HCT116 (cell line): ENCODE data around the gene GPR150.

ENCODE experiments used
- POLR2A ChIP-seq: IDR thresholded peaks from 2 replicates; pipeline ENCODE4 v1.7.0; 2011; ENCODE audit warnings: borderline replicate concordance; ENCODE audit not compliant: insufficient read depth, insufficient read length; ENCODE audit errors: extremely low read depth
- POLR2AphosphoS5 ChIP-seq: IDR thresholded peaks from 2 replicates; pipeline ENCODE4 v1.6.1; 2011; ENCODE audit warnings: mild to moderate bottlenecking, low read depth, low read length, moderate library complexity
- SIN3A ChIP-seq: IDR thresholded peaks from 2 replicates; pipeline ENCODE4 v1.6.1; 2012; ENCODE audit warnings: low read depth
- YY1 ChIP-seq: IDR thresholded peaks from 2 replicates; pipeline ENCODE4 v1.6.1; 2011; ENCODE audit warnings: low read length, low read depth, moderate library complexity, mild to moderate bottlenecking; ENCODE audit not compliant: insufficient replicate concordance; ENCODE audit errors: extremely low read depth
- ZNF274 ChIP-seq: fragments of 200-500 bp; sonication (Bioruptor generic); IDR thresholded peaks from 2 replicates; pipeline ENCODE4 v1.6.1; 2014; ENCODE audit warnings: mild to moderate bottlenecking, low read depth, low read length, inconsistent platforms
- TF ChIP-seq, protein P1 (sequence below), 3 experiments: fragments of 200-600 bp in 1 of 3; sonication (generic) in 1 of 3; IDR thresholded peaks in 2 of 3; conservative IDR thresholded peaks in 1 of 3; 2 replicates each; pipeline ENCODE4 v1.5.1; 2012 to 2017; ENCODE audit warnings: low read depth in 2 of 3, low read length in 2 of 3, antibody characterized with exemption in 1 of 3, borderline replicate concordance in 1 of 3, control low read depth in 1 of 3, mild to moderate bottlenecking in 1 of 3, mixed read lengths in 1 of 3, mixed run types in 1 of 3, moderate library complexity in 1 of 3; ENCODE audit not compliant: insufficient read depth in 1 of 3

DNA sequence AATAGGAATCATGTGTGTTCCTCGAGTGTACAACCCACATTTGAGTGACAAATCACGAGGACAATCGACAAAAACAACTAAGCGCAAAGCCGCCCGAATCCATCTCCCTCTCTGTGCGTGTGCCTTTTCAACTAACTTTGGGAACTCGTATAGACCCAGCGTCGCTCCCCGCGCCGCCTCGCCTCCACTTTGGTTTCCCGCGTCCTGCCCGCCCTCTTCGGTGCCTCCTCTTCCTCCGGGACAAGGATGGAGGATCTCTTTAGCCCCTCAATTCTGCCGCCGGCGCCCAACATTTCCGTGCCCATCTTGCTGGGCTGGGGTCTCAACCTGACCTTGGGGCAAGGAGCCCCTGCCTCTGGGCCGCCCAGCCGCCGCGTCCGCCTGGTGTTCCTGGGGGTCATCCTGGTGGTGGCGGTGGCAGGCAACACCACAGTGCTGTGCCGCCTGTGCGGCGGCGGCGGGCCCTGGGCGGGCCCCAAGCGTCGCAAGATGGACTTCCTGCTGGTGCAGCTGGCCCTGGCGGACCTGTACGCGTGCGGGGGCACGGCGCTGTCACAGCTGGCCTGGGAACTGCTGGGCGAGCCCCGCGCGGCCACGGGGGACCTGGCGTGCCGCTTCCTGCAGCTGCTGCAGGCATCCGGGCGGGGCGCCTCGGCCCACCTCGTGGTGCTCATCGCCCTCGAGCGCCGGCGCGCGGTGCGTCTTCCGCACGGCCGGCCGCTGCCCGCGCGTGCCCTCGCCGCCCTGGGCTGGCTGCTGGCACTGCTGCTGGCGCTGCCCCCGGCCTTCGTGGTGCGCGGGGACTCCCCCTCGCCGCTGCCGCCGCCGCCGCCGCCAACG is at the start of gene GPR150:
- TF ChIP-seq, protein P1, sequence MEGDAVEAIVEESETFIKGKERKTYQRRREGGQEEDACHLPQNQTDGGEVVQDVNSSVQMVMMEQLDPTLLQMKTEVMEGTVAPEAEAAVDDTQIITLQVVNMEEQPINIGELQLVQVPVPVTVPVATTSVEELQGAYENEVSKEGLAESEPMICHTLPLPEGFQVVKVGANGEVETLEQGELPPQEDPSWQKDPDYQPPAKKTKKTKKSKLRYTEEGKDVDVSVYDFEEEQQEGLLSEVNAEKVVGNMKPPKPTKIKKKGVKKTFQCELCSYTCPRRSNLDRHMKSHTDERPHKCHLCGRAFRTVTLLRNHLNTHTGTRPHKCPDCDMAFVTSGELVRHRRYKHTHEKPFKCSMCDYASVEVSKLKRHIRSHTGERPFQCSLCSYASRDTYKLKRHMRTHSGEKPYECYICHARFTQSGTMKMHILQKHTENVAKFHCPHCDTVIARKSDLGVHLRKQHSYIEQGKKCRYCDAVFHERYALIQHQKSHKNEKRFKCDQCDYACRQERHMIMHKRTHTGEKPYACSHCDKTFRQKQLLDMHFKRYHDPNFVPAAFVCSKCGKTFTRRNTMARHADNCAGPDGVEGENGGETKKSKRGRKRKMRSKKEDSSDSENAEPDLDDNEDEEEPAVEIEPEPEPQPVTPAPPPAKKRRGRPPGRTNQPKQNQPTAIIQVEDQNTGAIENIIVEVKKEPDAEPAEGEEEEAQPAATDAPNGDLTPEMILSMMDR (IDR thresholded peaks at IDR 0.05 in 2 of 3, conservative IDR thresholded peaks at IDR 0.05 in 1 of 3; ENCODE audit: borderline replicate concordance in 1 of 3, insufficient read depth in 1 of 3, low read depth in 2 of 3, low read length in 2 of 3) = no peak
- TF ChIP-seq POLR2A (no peak), POLR2AphosphoS5 (no peak), SIN3A (no peak), ZNF274 (no peak), YY1 (no peak)
